Ascending aorta (tissue), 2 donors: Measurements from ENCODE around the gene BBX. TPM values are rescaled to one million over a fixed set of nuclear protein-coding genes. Genes with fewer than 3 reads are reported as not detected.
"Not testable (repeated sequence)": the region's sequence is repeated elsewhere in the genome, so short reads cannot be mapped to it uniquely, and the experiment has no call there.

Source experiments
- DNase-seq, 2 donors: peaks; one replicate each; pipeline ENCODE4 v3.0.0-alpha.2; 2019; ENCODE audit warnings: low spot score in 2 of 2
- H3K27ac ChIP-seq, 2 donors: fragments of 200-600 bp; sonication (generic); one replicate each; pipeline ENCODE4 v1.5.1; 2016 to 2017; ENCODE audit warnings: mild to moderate bottlenecking in 1 of 2
- H3K27me3 ChIP-seq: fragments of 200-600 bp; sonication (generic); one replicate; pipeline ENCODE4 v1.5.1; 2017
- H3K36me3 ChIP-seq, 2 donors: fragments of 200-600 bp; sonication (generic); one replicate each; pipeline ENCODE4 v1.5.1; 2016
- H3K4me1 ChIP-seq, 2 donors: fragments of 200-600 bp; sonication (generic); one replicate each; pipeline ENCODE4 v1.5.1; 2016 to 2017; ENCODE audit warnings: mild to moderate bottlenecking in 1 of 2
- H3K4me3 ChIP-seq, 2 donors: fragments of 200-600 bp; sonication (generic); one replicate each; pipeline ENCODE4 v1.5.1; 2016 to 2017; ENCODE audit warnings: mild to moderate bottlenecking in 1 of 2
- H3K9me3 ChIP-seq, 2 donors: fragments of 200-600 bp; sonication (generic); one replicate each; pipeline ENCODE4 v1.5.1; 2016
- CTCF ChIP-seq, 3 experiments: fragments of 200-600 bp in 2 of 3; fragments of 450-650 bp in 1 of 3; sonication (generic) in 2 of 3; IDR thresholded peaks; one replicate each; pipeline ENCODE4 v1.5.1; 2016 to 2019; ENCODE audit warnings: antibody characterized with exemption in 3 of 3, mild to moderate bottlenecking in 1 of 3, moderate library complexity in 1 of 3
- intact Hi-C: fragments of 100-400 bp; cut with DNase I; formaldehyde crosslinking; loops from one replicate; pipeline ENCODE4 v1.15.1; 2023
- total RNA-seq: library from RNA; depleted of rRNA; stranded (reverse); fragments of >200 nt; gene quantifications from one replicate; pipeline ENCODE4 v1.1.0, GENCODE V29; 2016

Gene BBX
- total RNA-seq, 1 donor from 2014 or later, result 18.0 TPM

GRCh38 chr3:107560166-107560565, 37.4 kb downstream of the BBX start:
- TF ChIP-seq CTCF (IDR thresholded peaks at IDR 0.05), result no peak
- no peak for DNase-seq
- H3K27ac ChIP-seq, result no peak overlapping the region
- no peaks in the 10 kb centered on the region for H3K27me3 ChIP-seq
- H3K36me3 ChIP-seq, result no peaks in the 10 kb centered on the region
- H3K4me1 ChIP-seq, result peaks cover 0 to 6% of the 10 kb centered on the region in 2 donors
- intact Hi-C loops, result no loop called here
- H3K4me3 ChIP-seq, result no peak overlapping the region
- no peaks in the 10 kb centered on the region for H3K9me3 ChIP-seq

GRCh38 chr3:107561980-107562379, 39.2 kb downstream of the BBX start:
- intact Hi-C loops, result no loop called here

GRCh38 chr3:107562969-107563529, 40.3 kb downstream of the BBX start:
- Histone ChIP-seq H3K9me3 (no peaks in the 10 kb centered on the region), H3K4me1 (peaks cover 0 to 6% of the 10 kb centered on the region in 2 donors), H3K27ac (no peak overlapping the region), H3K36me3 (no peaks in the 10 kb centered on the region), H3K27me3 (no peaks in the 10 kb centered on the region), H3K4me3 (no peak overlapping the region)
- intact Hi-C loops, result no loop called here
- no peak for DNase-seq
- no peak for TF ChIP-seq CTCF (IDR thresholded peaks at IDR 0.05)

More at GRCh38 chr3:107561980-107562379, 39.2 kb downstream of the BBX start:
- Histone ChIP-seq H3K27me3 (no peaks in the 10 kb centered on the region), H3K4me3 (no peak overlapping the region), H3K9me3 (no peaks in the 10 kb centered on the region), H3K27ac (no peak overlapping the region), H3K4me1 (peaks cover 0 to 6% of the 10 kb centered on the region in 2 donors), H3K36me3 (no peaks in the 10 kb centered on the region)
- no peak for TF ChIP-seq CTCF (IDR thresholded peaks at IDR 0.05)
- DNase-seq, result no peak

GRCh38 chr3:107565244-107565643, 42.5 kb downstream of the BBX start:
- H3K27ac ChIP-seq, intact Hi-C loops, H3K9me3 ChIP-seq, DNase-seq, H3K4me1 ChIP-seq, H3K27me3 ChIP-seq, H3K36me3 ChIP-seq, H3K4me3 ChIP-seq: not testable (repeated sequence)

GRCh38 chr3:107571089-107571488, 48.3 kb downstream of the BBX start:
- not testable (repeated sequence) for H3K27ac ChIP-seq, H3K27me3 ChIP-seq, H3K4me1 ChIP-seq, DNase-seq, H3K9me3 ChIP-seq, H3K4me3 ChIP-seq, H3K36me3 ChIP-seq
- intact Hi-C loops, result loop anchor here (5.0 to 10.0 kb wide), 2 partner anchors 84 to 171 kb away; no protein-coding TSS in a partner anchor

- intact Hi-C loops, result loop anchor here (5.0 to 10.0 kb wide), 2 partner anchors 83 to 171 kb away; no protein-coding TSS in a partner anchor
- H3K36me3 ChIP-seq, H3K4me3 ChIP-seq, H3K27me3 ChIP-seq, DNase-seq, H3K4me1 ChIP-seq, H3K9me3 ChIP-seq, H3K27ac ChIP-seq: not testable (repeated sequence)
These were observed 48.7 kb downstream of the BBX start for GRCh38 chr3:107571492-107571891.

GRCh38 chr3:107574650-107575049, 51.9 kb downstream of the BBX start:
- Histone ChIP-seq H3K4me3 (no peak overlapping the region), H3K27ac (no peak overlapping the region), H3K4me1 (peaks cover 0 to 3% of the 10 kb centered on the region in 2 donors), H3K9me3 (no peaks in the 10 kb centered on the region), H3K27me3 (no peaks in the 10 kb centered on the region), H3K36me3 (no peaks in the 10 kb centered on the region)
- DNase-seq, result no peak
- intact Hi-C loops, result loop anchor here (5.0 to 10.0 kb wide), 2 partner anchors 80 to 168 kb away; no protein-coding TSS in a partner anchor
- peak; percentile 11 to 64 (median 50) for TF ChIP-seq CTCF (IDR thresholded peaks at IDR 0.05)
